Kidney epithelial cell (primary cell): Measurements from ENCODE around the gene LMBRD1. TPM values are rescaled to one million over a fixed set of nuclear protein-coding genes. Genes with fewer than 3 reads are reported as not detected.
"Not testable (repeated sequence)": the region's sequence is repeated elsewhere in the genome, so short reads cannot be mapped to it uniquely, and the experiment has no call there.

ENCODE experiments used
- DNase-seq: peaks from one replicate; pipeline ENCODE4 v3.0.0-alpha.2; 2010; ENCODE audit warnings: low read depth
- H3K27me3 ChIP-seq: 2 replicates; pipeline ENCODE4 v1.6.0; 2011; ENCODE audit warnings: low read length; ENCODE audit not compliant: control insufficient read depth, insufficient read depth
- H3K36me3 ChIP-seq: 2 replicates; pipeline ENCODE4 v1.5.1; 2011; ENCODE audit warnings: low read length; ENCODE audit not compliant: control insufficient read depth, insufficient read depth
- H3K4me3 ChIP-seq: 2 replicates; pipeline ENCODE4 v1.5.1; 2011; ENCODE audit warnings: low read depth, mild to moderate bottlenecking, control low read depth, low read length
- total RNA-seq: library from RNA; depleted of rRNA; stranded (reverse); fragments of >200 nt; gene quantifications from 2 replicates; pipeline ENCODE4 v1.2.3, GENCODE V29; 2015
- TF ChIP-seq, protein P1 (sequence below): IDR thresholded peaks from 2 replicates; pipeline ENCODE4 v1.5.1; 2011; ENCODE audit warnings: mild to moderate bottlenecking, moderate library complexity, low read length, control low read depth, inconsistent platforms; ENCODE audit not compliant: insufficient read depth, poor library complexity, severe bottlenecking

Gene LMBRD1
- total RNA-seq, 1 donor from 2014 or later: 33.6 TPM

DNA sequence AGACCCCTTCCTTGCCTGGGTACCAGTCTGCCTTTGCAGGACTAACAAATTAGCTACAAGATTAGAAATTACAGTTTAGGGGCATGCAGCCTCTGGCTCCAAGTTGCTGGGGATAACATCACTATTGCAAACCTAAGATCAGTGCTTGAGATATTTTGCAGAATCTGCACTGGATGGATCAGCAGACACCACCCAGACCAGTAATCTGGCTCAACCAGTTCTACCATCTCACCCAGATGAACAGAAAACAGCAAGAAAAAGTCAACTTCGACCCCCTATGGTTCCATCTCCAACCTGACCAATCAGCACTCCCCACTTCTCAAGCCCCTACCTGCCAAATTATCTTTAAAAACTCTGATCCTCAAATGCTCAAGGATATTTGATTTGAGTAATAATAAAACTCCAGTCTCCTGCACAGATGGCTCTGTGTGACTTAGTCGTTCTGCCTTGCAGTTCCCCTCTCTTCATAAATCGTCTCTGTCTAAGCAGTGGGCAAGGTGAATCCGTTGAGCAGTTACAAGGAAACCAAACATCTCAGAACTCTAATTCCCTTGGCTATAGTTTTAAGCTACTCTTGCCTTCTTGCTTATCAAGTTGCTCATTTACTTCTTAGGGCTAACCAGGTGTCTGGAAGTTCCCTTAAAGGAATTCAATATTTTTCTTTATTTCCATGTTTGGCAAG lies 16.1 kb upstream of the LMBRD1 start:
- Histone ChIP-seq H3K36me3 (no peaks in the 10 kb centered on the region), H3K4me3 (no peak overlapping the region), H3K27me3 (no peaks in the 10 kb centered on the region)
- TF ChIP-seq, protein P1, sequence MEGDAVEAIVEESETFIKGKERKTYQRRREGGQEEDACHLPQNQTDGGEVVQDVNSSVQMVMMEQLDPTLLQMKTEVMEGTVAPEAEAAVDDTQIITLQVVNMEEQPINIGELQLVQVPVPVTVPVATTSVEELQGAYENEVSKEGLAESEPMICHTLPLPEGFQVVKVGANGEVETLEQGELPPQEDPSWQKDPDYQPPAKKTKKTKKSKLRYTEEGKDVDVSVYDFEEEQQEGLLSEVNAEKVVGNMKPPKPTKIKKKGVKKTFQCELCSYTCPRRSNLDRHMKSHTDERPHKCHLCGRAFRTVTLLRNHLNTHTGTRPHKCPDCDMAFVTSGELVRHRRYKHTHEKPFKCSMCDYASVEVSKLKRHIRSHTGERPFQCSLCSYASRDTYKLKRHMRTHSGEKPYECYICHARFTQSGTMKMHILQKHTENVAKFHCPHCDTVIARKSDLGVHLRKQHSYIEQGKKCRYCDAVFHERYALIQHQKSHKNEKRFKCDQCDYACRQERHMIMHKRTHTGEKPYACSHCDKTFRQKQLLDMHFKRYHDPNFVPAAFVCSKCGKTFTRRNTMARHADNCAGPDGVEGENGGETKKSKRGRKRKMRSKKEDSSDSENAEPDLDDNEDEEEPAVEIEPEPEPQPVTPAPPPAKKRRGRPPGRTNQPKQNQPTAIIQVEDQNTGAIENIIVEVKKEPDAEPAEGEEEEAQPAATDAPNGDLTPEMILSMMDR: no peak
- DNase-seq: no peak

GRCh38 chr6:69802995-69803394 lies 6.2 kb upstream of the LMBRD1 start:
- no peak for DNase-seq
- Histone ChIP-seq H3K36me3 (no peaks in the 10 kb centered on the region), H3K27me3 (no peaks in the 10 kb centered on the region), H3K4me3 (no peak overlapping the region)
- TF ChIP-seq, protein P1: no peak

DNA sequence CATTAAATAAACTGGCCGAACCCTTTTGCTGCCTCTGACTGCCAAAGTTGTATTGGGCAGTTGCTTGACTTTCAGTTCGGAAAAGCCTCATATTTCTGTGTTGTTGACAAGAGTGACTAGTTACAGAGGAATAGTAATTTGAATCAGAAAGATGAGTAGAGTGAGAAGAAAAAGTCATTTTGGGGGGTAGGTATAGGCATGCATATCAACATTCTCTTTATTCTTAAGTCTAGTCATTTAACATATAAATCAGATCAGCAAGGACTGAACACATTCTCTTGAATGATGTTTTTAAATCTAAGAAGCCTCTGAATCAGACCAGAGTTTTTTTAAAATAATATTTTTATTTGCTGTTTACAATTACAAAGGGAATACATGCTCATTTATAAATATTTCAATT lies 4.9 kb upstream of the LMBRD1 start:
- Histone ChIP-seq H3K36me3 (no peaks in the 10 kb centered on the region), H3K27me3 (no peaks in the 10 kb centered on the region), H3K4me3 (no peak overlapping the region)
- no peak for DNase-seq
- TF ChIP-seq, protein P1: no peak

- Histone ChIP-seq H3K27me3 (no peaks in the 10 kb centered on the region), H3K36me3 (no peaks in the 10 kb centered on the region), H3K4me3 (no peak overlapping the region)
- TF ChIP-seq, protein P1: no peak
- no peak for DNase-seq
Measured at GRCh38 chr6:69801225-69801624, 4.4 kb upstream of the LMBRD1 start.

DNA sequence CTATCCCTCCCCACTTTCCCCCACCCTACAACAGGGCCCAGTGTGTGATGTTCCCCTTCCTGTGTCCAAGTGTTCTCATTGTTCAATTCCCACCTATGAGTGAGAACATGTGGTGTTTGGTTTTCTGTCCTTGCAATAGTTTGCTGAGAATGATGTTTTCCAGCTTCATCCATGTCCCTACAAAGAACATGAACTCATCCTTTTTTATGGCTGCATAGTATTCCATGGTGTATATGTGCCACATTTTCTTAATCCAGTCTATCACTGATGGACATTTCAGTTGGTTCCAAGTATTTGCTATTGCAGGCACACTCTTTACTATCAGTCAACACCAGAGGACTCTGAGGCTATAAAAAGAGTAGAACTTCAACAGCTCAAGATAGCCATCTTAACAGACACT lies 2.0 kb upstream of the LMBRD1 start:
- H3K27me3 ChIP-seq, DNase-seq, H3K36me3 ChIP-seq, H3K4me3 ChIP-seq: not testable (repeated sequence)

DNA sequence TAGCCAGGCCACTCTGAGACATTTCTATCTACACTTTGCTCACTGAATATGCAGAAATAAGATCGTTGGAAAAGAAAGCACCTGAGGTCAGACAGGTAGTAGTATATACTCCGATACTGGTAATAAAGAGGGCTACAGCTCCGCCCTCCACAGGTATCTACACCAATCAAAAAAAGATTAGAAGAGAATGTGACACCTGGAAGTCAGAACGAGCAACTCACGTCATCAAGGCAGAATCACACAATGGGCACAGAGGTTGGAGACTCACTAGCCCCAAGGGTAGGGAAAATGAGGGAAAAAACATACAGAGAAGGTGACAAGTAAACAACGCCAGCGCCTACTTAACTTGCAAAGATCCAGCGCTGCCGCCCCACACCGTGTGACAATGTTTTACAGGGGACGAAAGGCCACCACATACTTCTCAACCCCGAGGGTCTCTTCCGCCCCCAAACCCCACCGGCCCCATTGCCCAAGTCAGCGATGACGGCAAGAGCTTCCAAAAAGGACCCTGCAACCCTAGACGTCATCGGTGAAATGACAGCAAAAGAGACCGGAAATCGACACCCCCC lies 653 bp downstream of the LMBRD1 start:
- Histone ChIP-seq H3K27me3 (no peaks in the 10 kb centered on the region), H3K36me3 (no peaks in the 10 kb centered on the region), H3K4me3 (peak overlapping the region; percentile 97)
- TF ChIP-seq, protein P1: no peak
- peak; percentile 45 for DNase-seq
